Suppressor macrophage treated with lipopolysaccharide for 1 hour (primary cell): Measurements from ENCODE around the gene GATA3.

Source experiments
- DNase-seq, 3 donors: peaks; one replicate each; pipeline ENCODE4 v3.0.0-alpha.2; 2020 to 2022

The GATA3 gene

DNA sequence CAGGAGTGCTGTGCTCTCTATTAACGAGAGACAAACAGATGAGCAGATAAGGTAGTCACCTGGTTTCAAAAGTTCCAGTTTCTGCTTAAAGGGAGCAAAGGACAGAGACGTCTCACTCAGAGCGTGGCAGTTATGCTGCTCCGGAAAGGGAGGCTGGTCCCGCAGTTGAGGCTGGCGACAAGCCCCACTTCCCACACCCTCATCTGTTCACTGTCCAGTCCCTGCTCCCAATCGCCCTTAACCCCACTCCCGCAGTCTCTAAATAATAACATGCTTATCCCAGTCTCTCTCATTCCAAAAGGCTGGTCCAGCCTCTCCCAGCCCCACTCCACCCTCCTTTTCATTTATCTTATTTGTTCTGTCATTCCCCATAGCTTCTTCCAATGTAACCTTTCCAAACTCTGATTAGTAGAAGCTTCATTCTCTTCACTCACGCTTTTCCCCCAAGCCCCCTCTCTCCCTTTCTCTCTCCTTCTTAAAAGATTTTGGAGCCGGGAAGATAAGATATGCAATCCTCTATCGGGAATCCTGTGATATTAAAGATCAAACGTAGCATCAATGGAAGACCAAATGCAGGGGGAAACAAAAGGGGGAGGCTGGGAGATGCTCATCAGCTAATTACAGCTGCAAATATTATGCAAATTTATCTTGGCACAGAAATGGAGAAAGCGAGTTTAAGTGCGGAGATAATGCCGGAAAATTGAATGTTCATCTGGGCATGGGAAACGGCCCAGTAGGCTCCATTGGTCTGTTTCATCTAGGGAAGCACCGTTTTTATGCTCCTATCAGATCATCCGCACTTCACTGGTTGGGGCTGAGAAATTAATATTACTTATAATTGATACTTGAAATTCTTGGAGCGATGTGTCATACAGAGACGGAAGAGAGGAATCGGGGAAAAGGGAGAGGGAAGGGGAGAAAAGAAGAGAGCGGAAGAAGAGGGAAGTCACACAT is 16.3 kb upstream of the GATA3 start:
- no peak for DNase-seq

GRCh38 chr10:8039321-8039881 is 15.1 kb upstream of the GATA3 start:
- DNase-seq: peak in 2 of 3 donors; percentile 44 to 54

DNA sequence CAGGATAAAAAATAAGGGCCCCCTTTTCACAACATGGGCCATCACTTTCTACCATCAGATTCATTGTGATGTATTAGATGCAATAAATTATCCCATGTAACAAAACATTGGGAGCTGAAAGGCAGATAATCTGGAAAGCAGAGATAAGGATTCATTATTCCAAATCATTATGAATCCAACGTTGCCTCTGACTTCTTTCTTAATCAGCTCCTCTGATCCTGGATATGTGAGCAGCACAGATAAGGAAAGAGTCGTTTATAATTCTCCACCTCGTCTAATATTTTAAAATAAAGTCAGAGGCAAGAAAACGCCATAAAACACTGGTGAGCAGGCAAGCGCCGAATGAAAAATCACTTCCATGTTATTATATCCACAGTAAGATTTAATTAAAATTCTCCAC is 13.8 kb upstream of the GATA3 start:
- no peak for DNase-seq

DNA sequence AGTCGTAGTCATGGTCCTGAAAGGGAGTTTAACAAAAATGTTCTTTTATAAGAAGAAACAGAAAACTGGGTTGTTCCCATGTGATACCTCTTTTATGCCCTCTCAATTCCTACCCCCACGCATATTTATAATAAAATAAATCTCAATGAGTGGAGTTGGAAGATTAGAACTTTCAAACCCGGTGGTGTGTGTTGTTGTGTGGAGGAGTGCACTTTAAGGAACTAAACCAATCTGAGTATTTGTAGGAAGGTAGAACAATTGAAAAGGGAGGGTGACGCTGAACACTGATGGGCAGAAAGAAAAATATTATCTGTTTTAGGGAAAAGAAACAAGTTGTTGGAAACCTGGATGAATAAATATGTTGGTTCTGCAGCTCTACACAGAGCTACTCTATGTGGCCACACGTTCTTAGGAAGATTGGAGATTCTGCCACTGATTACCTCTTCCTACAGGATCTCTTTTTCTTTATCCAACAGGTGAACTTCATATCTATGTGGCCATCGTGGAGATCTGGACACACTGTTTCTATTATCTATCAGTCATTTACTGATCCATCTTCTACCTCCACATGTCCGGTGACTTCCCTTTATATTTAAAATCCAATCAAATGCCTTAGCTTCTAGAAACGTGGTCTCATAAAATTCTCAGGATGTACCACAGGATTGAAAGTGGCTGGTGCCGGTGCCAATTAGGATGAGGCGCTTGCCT is 13.1 kb upstream of the GATA3 start:
- no peak for DNase-seq

DNA sequence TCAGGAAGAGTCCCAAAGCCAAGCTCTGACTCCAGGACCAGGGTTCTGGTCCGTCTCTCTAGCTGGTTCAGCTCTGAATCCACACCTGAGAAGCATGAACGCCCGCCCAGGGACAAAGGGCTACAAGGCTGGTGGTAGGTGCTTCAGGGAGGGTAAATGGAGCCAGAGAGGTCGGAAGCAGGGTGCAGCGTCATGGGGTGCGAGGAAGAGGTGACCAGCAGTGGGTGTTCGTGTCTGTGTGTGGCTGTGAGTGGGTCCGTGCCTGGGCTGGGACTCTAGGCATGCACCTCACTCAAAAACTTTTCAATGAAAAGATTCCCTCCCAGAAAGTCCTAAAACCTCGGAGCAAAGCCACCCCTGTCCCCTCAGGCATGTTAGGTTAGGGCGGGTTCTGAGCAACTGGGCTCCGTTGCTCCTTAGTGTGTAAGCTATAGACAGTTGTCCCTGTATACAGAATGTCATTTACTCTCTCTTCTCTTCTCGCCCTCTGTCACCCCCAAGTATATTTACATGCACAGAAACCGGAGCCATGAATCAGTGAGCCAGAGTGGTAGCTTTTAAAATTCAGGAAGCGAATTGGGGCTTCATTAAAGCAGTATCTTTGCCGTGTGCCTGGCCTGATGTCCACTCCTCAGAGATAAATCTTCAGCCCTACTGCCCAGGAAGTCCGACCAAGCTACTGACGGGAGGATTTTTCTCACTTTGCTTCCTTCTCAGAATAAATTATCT is 12.3 kb upstream of the GATA3 start:
- no peak for DNase-seq

DNA sequence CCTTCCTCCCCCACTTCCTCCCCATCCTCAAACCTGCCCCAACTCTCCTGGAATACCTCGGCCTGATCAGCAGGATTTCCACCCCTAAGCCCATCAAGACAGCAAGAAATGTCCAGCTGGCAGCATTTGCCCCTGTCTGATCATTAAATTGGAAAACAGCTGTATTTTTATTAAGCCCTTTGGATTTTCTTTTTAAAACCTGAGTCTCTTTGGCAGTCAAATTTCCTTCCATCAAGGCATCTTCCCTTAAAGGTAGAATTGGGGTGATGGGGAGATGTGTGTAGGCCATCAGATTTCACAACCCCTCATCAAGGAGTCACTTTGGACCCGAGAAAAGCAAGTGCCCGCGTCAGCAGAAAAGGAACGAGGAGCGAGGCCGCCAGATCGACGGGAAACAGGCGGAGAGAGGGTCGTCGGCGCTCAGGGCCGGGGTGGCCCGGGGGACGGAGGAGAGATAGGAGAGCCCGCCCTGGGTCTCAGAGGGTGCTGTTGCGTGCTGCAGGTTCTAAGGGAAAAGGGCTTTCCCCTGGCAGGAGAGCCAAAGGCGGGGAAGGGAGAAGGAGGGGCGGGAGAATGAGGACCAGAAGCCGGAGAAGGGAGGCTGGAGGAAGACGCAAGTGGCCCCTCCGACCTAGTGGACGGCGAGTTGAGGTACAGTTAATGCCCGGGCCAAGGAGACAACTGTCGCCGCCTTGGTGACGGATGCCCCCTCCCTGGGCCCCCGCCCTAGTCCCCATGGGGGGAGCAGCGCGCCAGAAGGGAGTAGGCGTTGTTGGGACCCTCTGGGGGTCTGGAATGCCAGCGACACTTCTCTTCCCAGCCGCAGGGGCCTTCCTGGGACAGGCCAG is 11.5 kb upstream of the GATA3 start:
- DNase-seq: no peak

- no peak for DNase-seq
Measured at GRCh38 chr10:8043569-8044306, 10.8 kb upstream of the GATA3 start.

GRCh38 chr10:8044331-8044907 is 10.1 kb upstream of the GATA3 start:
- no peak for DNase-seq

DNA sequence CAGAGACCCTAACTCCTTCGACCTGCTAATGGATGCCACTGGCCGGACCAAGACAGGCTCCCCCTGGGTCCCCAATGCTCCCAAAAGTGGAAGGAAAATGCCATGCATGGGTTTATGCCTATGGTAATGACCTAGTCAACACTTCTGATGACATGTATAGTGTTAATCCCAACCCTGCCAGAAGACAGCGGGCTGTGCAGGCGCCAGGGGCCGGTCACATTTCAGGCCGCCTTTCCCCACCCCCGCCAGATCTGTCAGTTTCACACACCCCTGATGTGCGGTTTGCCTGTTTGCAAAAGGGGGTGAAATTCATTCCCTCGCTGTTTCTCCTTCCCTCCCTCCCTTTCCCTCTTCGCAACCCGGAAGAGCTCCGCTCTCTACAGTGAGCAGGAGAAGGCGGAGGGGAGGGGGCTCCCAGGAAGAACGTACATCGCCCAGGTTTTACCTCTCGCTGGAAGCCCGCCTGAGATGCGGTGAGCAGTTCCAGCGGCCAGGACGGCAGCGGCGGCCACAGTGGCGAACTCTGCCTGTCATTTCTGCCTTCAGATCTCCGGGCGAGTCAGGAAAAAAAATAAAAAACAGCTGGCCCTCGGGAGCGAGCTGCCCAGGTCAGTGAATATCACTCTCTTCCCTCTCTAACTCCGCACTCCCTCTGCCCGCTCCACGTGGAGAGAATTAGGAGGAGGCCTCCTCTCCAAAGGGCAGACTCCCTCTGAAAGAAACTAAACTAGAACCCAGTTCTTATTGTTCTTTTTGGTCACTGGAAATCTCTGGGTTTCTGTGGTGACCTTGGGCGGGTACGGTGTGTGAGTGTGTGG is 9.4 kb upstream of the GATA3 start:
- no peak for DNase-seq

GRCh38 chr10:8045726-8046494 is 8.6 kb upstream of the GATA3 start:
- no peak for DNase-seq

DNA sequence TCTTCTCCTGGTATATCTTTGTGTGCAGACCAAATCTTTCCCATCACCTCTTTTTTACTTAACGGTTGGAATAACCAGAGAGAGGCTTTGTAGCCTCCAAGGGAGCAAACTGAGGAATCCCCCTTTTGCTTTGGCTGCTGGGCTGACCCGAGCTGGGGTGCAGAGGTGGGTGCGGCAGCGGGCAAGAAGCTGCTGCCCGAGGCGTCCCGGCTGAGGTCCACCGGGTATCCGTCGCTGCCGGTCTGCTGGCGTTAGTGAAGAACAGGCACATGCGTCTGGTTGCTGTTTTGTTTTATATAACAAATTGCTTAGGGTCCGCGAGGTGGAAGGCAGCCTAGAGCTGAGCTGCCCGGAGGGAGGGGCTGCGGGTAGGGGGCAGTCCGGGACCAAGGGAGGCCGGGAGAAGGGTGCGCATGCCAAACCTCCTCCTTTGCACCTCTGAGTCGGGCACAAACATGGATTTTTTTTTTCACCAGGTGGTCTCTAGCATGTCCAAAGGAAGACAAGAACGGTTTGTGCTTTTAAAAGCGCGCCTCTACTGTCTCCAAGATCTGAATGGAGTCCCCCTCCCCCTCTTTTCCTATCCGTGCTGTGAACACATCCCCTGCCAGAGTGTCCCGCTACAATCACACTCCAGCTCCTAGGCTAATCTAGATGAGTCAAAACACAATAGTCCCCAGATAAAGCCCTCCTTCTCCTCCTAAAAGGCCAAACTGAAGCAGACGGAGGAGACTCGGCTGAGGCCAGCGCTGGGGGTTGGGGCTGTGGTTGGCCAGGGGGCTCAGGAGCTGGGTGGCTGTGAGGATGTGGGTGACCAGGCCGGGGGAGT is 6.8 kb upstream of the GATA3 start:
- no peak for DNase-seq

DNA sequence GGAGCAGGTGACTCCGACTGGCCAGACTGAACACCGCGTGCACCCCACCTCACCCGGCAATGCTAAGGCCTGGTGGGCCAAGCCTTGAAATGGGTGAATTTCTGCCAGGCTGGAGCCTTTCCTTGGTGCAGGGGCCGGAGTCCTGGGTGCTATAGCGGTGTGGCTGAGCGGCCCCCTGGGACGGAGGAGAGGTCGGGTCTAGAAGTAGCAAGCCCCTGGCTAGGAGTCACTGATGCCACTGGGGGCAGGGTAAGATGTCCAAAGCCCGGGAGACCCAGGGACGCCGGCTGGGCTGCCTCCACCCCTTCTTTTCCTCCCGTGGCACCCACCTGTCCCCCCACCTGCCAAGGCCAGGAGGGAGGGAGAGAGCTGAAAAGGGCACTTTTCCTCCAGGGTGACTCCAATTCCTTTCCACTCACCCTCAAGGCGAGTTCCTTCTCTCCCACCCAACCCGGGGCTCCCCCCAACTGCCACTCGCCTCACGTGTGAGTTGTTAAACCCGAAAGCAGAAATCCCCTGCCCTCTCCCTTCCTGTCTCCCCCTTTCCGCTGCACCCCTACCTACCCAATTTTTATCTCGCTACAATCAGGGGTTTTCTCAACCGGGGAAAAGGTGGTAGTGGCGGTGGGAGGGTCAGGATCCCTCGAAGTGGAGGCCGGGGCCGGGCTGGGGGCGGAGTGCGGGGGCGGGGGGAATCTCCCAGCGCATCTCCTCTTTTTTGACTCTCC is 6.0 kb upstream of the GATA3 start:
- DNase-seq: peak in 2 of 3 donors; percentile 29 to 63

DNA sequence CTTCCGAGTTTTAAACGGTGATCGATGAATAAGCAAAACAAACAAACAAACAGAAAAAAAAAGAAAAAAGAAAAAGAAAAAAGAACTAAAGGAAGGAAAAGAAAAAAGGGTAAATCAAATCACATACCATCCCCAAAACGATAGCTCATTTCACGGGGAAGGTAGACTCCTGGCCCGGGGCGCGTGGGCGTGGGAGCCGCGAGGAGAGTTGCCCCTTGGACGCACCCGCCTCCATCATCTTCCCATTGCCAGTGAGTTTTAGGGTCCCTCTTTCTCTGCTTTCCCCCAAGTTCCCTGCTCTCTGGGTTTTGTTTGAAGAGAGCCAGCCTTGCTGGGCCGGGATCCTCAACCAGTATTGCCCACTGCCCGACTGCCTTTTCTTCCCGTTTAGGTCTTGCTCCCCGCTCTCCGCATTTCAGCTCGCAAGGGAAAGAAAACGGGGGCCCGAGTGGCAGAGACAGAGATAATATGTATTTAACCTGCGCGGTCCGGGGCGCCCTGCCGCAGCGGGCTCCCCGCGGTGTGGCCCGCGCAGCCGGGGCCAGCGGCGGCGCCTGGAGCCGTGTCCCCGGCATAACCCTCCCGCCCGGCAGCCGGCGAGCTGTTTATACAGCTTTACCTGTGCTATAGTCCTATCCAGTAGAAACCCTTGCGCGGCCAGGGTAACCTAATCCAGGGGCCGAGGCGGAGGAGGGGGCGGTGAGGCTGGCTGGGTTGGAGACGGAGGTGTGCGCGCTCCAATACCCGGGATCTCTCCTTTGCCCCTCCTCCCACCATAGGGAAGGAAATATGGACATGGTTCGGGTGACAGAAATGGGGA is 5.2 kb upstream of the GATA3 start:
- no peak for DNase-seq

- no peak for DNase-seq
Measured at GRCh38 chr10:8049865-8050555, 4.5 kb upstream of the GATA3 start.

DNA sequence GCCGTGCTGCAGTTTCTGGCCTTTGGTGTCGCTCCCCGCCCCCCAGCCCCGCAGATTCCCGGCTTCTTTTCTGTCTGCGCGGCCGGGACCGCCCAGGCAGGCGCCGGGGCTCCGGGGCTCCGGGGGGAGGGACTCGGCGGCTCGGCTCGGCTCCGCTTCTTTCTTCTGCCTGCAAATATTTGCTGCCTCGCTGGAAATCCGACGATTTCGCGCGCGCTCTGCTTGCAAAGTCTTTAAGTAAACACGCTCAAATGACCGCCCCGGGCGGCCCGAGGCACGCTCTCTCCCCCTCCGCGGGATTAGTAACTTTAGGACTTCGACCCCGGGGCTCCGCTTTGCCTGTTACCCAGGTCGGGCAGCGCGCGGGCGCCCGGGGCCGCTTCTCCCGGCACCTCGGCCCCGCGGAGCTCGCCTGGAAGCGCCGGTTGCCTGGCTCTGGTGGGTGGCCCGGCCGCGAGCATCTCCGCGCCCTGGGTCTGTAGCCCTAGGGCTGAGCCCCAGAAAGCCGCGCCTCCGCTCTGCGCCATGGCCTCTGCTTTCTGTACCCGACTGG is 3.9 kb upstream of the GATA3 start:
- no peak for DNase-seq
